Ishikawa (cell line): ENCODE measurements around the gene LRRC26.

ENCODE experiments used
- CEBPB ChIP-seq: IDR thresholded peaks from 2 replicates; pipeline ENCODE4 v1.6.1; 2012
- CREB1 ChIP-seq: IDR thresholded peaks from 2 replicates; pipeline ENCODE4 v1.6.1; 2012; ENCODE audit warnings: low read depth
- EGR1 ChIP-seq: IDR thresholded peaks from 2 replicates; pipeline ENCODE4 v1.6.1; 2012
- EP300 ChIP-seq: IDR thresholded peaks from 2 replicates; pipeline ENCODE4 v1.6.1; 2012; ENCODE audit warnings: borderline replicate concordance
- FOXM1 ChIP-seq: IDR thresholded peaks from 2 replicates; pipeline ENCODE4 v1.6.1; 2012; ENCODE audit warnings: low read depth, borderline replicate concordance
- NFIC ChIP-seq: IDR thresholded peaks from 2 replicates; pipeline ENCODE4 v1.6.1; 2012
- RAD21 ChIP-seq: IDR thresholded peaks from 2 replicates; pipeline ENCODE4 v1.6.1; 2012; ENCODE audit warnings: low read depth
- REST ChIP-seq: IDR thresholded peaks from 2 replicates; pipeline ENCODE4 v1.6.1; 2012; ENCODE audit warnings: low read depth, mild to moderate bottlenecking
- TAF1 ChIP-seq: IDR thresholded peaks from 2 replicates; pipeline ENCODE4 v1.6.1; 2012; ENCODE audit warnings: low read depth, mild to moderate bottlenecking
- TCF12 ChIP-seq: IDR thresholded peaks from 2 replicates; pipeline ENCODE4 v1.6.1; 2012; ENCODE audit warnings: low read depth
- YY1 ChIP-seq: IDR thresholded peaks from 2 replicates; pipeline ENCODE4 v1.6.1; 2012; ENCODE audit warnings: low read depth
- ZBTB7A ChIP-seq: IDR thresholded peaks from 2 replicates; pipeline ENCODE4 v1.6.1; 2012; ENCODE audit warnings: low read depth
- TF ChIP-seq, protein P1 (sequence below): IDR thresholded peaks from 2 replicates; pipeline ENCODE4 v1.6.1; 2012
- TF ChIP-seq, protein P2 (sequence below): IDR thresholded peaks from 2 replicates; pipeline ENCODE4 v1.6.1; 2012

DNA sequence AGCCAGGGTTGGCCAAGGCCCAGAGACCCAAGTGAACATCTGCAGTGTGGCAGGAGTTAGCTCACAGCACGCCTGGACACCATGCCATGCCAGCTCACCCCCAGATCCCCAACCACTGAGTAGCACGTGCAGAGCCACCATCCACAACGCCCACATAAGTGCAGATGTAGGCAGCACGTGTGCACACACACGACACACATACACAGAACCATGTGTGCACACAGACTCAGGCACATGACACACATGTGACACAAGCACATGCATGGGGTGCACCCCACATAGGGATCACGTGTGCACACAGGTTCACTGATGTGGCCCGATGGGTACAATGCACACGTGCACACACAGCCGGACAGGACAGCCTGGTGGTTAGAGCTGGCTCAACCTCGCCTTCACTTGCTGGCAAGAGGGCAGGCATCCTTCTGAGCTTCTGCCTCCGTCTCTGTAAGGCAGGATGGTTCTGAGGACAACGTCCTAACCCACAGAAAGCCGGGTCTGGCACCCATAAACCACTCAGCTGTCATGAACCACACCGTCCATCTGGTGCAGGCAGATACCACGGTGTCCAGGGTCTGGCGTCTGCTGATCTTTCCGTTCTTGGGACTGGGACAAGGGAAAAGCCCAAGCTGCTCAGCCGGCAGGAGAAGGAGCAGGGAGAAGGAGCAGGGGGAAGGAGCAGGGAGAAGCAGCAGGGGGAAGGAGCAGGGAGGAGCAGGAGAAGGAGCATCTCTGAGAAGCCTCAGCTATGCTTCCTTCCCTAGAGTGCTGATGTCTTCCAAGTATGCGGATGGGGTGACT, 12.0 kb downstream of the LRRC26 start:
- TF ChIP-seq TAF1 (no peak), CREB1 (no peak), EP300 (no peak), NFIC (no peak), ZBTB7A (no peak), CEBPB (no peak), REST (no peak), FOXM1 (no peak), TCF12 (no peak), YY1 (no peak), EGR1 (no peak), RAD21 (no peak)
- TF ChIP-seq, protein P1, sequence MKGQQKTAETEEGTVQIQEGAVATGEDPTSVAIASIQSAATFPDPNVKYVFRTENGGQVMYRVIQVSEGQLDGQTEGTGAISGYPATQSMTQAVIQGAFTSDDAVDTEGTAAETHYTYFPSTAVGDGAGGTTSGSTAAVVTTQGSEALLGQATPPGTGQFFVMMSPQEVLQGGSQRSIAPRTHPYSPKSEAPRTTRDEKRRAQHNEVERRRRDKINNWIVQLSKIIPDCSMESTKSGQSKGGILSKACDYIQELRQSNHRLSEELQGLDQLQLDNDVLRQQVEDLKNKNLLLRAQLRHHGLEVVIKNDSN: no peak
- TF ChIP-seq, protein P2, sequence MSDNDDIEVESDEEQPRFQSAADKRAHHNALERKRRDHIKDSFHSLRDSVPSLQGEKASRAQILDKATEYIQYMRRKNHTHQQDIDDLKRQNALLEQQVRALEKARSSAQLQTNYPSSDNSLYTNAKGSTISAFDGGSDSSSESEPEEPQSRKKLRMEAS: no peak; the same call in 1 of the 2 replicates
